Measurements from ENCODE around the gene SLCO4A1.

SLCO4A1 gene, protein sequence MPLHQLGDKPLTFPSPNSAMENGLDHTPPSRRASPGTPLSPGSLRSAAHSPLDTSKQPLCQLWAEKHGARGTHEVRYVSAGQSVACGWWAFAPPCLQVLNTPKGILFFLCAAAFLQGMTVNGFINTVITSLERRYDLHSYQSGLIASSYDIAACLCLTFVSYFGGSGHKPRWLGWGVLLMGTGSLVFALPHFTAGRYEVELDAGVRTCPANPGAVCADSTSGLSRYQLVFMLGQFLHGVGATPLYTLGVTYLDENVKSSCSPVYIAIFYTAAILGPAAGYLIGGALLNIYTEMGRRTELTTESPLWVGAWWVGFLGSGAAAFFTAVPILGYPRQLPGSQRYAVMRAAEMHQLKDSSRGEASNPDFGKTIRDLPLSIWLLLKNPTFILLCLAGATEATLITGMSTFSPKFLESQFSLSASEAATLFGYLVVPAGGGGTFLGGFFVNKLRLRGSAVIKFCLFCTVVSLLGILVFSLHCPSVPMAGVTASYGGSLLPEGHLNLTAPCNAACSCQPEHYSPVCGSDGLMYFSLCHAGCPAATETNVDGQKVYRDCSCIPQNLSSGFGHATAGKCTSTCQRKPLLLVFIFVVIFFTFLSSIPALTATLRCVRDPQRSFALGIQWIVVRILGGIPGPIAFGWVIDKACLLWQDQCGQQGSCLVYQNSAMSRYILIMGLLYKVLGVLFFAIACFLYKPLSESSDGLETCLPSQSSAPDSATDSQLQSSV

DNA sequence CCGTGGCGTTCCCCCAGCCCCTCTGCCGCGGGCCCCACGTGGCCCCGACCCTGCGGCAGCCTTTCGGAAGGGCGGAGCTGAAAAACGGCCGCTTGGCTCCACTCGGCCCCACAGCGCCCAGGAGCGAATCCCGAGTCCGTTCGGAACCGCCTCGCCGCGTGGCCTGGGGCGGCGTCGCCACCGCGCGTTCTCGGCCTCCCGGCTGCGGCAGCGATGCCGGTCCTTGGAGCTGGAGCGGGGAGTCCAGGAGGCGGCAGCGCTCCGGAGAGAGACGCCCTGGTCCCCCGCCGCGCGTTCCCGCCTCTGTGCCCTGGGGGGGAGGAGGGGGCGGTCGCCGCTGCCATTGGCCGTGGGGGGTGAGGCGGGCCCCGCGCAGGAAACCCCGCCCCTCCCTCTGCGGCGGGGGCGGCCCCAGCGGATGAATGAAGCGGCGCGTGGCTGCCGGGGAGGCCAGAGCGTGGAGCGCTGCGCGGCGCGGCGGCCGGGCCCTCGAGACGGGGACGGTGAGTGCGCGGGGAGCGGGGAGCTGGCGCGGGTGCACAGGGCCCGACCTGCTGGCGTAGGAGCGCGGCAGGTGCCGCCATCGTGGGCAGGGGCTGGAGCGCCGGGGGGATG, at the start of gene SLCO4A1:
SLCO4A1 (plus strand) TSS at position 453 of the 615 bp plus-strand sequence. CDS start 13,952 bp downstream, outside the sequence.
- peak in 35 of 56 donors; percentile 5 to 76 (median 37) for DNase-seq

DNA sequence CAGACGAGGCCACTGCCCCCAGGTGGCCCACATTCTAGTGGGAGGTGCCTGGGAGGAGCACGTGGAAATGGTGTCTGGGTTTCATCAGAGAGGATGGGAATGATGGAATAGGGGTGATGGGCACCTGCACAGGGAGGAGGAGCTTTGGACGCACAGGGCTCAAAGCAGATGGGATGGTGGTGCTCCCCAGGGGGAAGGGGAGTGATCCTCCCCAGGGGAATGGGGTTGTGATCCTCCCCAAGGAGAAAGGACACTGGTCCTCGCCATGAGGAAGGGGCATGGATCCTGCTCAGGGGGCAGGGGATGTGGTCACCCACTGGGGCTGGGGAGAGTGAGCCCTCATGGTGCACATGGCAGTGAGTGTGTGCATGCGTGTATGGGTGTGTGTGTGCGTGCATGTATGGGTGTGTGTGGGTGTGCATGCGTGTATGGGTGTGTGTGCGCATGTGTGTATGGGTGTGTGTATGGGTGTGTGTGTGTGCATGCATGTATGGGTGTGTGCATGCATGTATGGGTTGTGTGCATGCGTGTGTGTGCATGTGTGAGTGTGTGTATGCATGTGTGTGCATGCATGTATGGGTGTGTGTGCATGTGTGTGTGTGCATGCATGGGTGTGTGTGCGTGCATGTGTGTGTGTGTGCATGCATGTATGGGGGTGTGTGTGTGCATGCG, 49.7 kb upstream of the SLCO4A1 start:
- no peak for DNase-seq

DNA sequence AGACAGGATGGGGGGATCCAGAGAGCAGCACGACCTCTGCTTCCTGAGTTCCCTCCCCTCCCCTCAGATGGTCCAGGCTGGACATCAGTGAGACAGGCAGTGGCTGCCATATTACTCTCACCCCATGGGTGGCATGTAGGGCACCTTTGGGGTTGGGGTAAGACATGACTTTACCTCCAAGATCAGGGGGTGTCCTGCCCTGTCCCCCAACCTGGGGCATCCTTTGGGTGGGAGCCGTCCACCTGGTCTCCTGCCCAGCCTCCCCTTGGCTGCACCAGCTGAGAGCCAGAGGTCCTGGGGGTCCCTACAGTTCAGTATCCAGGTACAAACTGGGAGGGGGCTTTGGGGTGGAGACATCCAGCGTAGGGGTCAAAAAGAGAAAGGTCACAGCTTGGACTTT, 48.7 kb upstream of the SLCO4A1 start:
- DNase-seq: no peak

DNA sequence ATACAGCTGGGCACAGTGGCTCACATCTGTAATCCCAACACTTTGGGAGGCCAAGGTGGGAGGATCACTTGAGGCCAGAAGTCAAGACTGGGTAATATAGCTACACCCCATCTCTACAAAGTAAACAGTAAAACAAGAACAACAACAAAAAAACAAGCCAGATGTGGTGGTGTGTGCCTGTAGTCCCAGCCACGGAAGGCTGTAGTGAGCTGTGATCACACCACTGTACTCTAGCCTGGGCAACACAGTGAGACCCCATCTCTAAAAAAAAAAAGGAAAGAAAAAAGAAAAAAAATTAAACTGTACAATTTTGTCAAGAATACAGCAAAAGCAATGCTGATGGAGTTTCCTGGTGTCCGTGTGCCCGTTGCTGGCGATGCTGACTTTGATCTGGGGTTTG, 47.2 kb upstream of the SLCO4A1 start:
- no peak for DNase-seq

DNA sequence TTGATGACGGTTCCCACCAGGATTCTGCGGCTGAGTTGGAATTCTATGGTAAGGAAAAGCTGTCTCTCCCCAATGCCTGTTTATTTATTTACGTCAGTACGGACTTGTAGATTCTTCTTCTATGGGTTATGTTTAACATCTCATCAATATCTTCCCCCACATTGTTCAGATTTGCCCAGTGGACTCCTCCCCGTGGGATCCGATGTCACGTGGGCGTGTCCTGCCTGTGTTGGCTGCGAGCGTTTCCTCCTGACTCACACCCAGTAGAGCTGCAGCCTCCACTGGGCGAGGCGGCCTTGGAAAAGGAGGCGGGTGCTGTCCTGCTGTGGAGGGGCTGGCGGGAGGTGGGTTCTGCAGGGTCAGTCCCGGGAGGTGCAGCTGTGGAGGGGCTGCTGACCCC, 46.8 kb upstream of the SLCO4A1 start:
- no peak for DNase-seq

DNA sequence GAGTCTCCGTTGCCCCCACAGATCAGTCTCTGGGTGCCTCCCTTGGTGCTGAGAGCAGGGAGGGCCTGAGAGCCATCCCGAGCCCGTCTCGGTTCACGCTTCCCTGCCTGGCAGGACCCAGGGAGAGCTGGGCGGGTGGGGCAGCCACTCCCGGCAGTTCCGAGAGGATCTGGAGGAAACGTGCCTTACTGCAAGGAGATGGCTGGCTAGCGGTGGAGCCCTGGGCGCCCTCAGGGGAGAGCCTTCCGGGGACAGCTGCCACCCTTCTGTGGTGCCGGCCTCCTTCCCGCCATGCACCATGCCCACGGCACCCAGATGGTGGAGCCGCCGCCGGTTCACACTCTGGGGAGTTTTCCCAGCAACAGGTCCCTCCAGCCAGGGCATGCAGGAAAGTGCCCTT, 45.8 kb upstream of the SLCO4A1 start:
- no peak for DNase-seq

DNA sequence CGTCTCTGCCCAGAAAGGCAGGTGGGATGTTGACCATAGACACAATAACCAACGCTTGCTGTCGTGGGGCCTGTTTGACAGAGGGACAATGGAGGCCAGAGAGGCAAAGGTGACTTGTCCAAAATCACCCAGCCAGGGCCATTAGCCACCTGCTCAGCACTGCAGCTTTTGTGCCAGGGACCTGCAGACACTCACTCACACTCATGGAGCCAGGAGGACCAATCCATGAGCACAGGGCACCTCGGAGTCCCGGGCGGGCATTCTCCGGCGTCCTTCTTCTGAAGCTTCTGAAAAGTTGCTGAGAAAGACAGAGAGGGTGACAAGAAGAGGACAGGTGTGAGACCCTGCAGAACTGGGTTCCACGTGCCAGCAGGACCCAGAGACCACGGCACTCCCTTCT, 45.4 kb upstream of the SLCO4A1 start:
- DNase-seq: no peak

DNA sequence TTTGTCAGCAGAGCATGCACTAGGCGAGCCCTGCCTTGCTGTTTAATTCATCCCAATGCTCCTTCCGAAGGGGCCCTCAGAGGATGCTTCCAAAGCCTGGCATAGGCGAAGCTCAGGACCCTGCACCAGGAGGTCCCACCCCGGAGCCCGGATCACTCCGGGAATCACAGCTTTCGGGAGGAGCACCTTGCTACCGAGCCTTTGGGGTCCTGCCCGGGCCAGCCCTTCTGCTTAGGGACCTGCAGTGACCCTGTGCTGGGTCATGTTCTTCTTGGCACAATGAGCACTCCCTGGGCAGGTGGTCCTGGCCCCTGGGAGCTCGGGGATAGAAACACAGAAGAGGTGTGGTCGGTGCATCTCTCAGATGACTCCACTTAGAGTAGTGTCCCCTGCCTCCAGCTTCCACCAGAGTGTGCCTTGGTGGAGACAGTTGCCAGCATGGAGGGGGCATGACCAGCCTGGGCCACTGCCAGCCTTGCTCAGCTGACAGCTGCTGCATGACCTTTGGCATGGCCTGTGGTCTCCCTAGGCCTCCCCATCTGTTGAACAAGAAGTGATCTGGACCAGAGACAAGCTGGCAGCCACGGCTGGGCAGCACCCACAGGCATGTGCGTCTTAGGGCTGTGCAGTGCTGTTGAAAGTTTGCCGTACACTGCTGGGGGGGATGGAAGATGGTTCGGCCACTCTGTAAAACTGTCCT, 44.7 kb upstream of the SLCO4A1 start:
- no peak for DNase-seq

DNA sequence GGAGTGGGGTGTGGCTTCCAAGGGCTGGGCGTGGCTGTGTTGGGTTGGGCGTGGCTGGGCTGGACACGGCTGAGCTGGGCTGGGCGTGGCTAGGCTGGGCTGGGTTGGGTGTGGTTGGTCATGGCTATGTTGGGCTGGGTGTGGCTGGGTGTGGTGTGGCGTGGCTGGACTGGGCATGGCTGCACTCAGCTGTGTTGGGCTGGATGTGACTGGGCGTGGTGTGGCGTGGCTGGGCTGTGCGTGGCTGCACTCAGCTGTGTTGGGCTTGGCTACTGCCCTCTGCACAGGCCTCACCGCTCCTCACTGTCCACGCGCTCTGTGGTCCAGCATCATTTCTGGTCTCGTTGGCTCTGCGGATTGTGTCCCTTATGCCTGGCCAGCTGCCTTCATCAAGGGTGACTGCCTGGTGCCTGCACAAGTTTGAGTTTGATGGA, 43.5 kb upstream of the SLCO4A1 start:
- no peak for DNase-seq

DNA sequence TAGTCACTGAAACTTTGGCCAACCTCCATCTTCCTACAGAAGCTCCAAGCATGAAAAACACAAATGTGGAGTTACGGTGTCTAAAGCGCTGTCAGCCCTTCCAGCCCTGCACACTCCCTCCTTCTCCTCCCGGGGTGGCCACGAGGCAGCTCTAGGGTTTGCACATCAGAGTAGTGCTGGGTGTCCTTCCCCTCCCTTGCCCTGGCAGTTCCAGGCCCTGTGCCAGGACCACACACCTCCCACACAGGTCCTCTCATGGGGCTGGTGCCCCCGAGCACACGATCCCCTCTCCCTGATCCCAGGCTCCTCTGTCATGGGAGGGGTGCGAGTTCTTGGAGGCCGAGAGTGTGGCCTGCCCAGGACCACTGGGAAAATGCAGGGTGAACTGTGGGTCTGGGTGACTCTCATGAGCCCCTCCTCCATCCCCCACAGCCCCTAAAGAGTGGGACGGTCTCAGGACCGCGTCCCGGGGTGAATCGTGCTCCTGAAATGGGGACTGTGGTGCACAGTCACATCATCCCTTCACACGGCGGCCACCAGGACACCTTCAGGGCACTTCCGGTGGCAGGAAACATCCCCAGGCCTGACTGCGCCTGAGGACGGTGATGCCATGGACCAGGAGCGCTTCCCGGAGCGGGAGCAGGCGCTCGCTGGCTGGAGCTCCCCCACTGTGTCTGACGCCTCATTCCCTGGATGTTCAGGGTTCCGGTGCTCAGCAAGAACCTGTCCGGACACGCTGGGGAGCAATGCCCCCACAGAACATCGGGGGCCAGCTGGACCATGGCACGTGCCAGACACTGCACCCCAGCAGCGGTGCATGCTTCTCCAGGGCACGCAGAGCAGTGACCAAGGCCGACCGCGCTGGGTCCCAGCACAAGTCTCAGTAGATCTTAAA, 42.8 kb upstream of the SLCO4A1 start:
- DNase-seq: no peak

DNA sequence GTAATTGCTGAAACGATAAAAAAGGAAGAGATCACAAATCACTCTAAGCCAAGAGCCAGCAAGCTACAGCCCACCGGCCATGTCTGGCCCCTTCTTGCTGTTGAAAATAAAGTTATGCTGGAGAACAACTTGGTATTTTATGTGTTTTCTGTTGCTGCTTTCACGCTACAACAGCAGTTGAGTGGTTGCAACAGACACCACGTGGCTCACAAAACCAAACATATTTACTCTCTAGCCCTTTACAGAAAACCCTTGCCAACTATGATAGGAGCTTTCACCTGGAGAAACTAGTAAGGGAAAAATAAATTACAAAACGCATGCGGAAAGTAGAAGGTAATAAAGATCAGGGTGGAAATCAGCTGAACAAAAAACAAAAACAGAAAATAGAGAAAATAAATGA, 41.1 kb upstream of the SLCO4A1 start:
- no peak for DNase-seq

DNA sequence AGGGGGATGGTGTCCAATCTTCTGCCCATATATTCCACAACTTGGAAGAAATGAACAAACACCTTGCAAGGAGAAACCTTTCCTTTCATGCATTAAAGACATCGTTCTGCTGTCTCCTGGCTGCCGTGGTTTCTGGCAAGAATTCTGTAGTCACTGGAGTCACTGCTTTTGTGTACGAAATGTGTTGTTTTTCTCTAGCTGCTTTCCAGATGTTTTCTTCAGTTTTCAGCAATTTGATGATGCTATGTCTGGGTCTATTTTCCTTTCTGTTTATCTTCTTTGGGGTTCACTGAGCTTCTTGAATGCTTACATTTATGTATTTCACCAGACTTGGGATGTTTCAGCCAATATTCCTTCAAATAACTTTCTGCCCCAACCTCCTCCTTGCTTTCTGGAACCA, 40.6 kb upstream of the SLCO4A1 start:
- no peak for DNase-seq

DNA sequence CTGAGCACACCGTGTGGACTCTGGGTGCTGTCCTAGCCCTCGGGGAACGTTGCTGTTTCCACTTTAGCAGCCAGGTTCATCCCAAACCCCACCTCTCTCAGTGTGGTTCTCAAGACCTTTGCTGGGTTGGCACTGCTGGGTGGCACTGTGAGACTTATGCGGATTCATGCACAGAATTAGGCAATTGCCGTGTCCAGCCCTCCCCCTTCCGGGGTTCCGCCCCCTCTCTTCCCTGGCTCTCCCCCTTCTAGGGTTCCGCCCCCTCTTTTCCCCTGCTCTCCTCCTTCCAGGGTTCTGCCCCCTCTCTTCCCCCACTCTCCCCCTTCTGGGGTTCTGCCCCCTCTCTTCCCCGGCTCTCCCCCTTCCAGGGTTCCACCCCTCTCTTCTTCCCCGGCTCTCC, 39.8 kb upstream of the SLCO4A1 start:
- no peak for DNase-seq

DNA sequence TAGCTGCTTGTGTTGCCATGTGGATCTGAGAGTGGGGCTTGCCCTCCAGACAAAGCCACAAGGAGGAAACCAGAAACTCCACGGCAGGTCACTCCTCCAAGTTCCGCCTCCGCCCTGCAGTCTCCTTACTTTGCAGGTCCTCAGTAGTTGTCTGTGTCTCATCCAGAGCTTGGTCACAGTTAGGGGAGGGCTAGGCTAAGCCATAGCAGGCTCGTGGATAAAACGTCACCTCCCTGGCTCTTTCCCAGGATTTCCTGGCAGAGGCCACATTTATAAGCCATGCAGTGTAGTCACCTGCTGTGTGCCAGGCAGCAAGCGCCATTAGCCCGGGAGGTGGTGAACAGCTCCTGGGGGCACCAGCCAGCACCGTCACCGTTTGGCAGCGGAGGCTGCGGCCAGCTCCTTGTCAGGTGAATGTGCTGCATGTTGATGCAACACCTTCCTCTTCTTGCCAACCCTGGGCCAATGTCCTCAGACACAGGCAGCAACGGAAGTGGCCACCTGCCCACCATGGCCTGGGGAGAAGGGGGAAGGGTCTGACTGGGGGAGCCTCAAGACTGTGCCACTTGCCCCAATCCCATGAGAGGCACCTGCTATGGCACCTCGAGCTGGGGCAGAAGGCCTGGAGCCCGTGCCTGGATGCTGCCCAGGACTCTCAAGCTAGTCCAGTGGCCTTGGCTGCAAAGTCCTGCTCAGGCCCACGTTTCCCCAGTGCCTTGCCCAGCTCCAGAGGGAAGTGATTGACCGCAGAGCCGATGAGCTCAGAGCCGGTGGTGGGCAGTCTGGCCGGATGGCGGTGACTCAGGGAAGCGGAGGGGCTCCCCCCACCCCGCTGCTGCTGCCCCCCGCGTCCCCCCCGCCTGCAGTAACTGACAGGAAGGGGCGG, 39.0 kb upstream of the SLCO4A1 start:
- DNase-seq: peak in 6 of 56 donors; percentile 14 to 57 (median 22)

DNA sequence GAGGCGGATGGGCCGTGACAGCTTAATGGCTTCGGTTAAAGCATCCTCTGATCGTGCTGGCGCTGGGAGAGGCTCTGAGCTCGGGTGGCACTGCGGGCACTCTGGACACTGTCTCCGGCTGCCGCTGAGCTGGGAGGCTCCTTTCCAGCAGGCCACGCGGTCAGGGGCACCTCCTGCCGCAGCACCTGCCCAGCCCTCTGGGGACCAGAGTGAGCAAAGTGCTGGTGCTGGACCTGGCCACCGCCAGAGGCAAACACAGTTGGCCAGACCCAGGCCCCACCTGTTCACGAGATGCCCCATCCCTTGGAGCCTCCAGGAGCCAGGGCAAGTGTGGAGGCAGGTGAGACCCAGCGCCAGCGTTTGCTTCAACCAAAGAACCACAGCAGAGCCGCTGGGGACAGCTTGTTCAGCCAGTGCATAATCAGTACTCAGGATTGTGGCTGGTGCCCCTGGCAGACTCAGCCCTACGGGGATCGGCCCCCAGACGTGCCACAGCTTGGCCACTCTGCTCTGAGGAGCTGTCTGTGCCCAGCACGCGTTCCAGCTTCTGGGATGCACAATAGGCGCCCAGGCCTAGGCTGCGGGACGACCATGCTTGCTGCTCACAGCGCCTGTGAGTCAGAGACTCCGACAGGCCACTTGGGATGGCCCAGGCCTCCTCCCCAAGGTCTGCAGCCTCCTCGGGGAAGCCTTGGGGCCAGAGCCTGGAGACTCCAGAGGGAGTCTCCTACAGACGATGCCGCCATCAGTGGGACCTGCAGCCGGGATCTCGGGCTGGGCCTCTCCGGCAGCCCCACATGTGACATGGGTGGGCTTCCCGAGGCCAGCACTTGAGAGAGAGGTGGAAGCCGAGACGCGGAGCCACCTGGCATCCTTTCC, 38.2 kb upstream of the SLCO4A1 start:
- DNase-seq: no peak

DNA sequence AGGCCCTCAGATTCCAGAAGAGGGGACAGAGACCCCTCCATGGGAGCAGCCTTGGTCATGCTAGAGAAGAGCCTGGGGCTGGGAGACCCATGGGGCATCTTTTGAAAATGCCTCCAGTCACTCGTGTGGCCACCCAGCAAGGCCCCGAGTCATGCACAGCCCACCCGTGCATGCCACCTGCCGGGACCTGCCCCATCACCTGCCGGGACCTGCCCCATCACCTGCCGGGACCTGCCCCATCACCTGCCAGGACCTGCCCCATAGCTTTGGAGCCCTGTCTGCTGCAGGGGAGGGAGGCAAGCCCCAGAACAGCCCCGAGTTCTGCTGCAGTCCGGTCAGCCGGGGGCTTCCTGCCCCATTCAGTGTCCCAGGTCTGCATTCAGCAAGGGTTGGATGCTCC, 37.5 kb upstream of the SLCO4A1 start:
- no peak for DNase-seq

DNA sequence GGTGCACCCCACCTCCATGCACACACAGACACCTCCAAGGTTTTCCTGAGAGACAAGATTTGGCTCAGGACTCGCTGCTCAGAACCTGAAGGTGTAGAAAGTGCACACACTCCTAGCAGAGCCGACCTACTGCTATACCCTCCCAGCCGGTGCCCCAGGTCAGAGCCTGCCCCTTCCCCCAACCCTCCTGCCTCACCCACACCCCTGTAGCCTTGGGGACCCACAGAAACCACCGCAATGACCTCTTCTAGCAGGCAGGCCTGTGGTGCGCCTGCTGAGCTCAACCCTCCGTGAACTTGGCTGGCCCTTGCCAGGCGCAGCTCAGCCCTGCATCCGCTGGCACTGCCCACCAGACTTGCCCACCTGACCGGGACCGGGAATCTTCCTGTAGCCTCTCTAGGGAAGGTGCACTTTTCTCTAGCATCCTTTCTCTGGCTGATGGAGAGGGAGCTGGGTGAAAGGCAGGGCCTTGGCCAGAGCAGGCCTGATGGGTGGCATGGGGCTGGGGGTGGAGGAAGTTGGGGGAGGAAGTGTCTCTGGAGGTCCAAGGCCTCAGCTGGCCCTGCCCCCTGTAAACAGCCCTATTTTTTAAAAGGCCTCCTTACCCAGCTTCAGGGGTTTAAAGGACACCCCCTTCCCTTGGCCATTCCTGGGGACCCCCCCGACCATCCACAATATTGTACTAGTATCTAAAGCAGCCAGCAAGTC, 36.9 kb upstream of the SLCO4A1 start:
- DNase-seq: no peak

All from nucleus accumbens (tissue), 56 donors.